ENCODE data around the gene ATP6V1E1.
A peak's percentile ranks its signal among the peaks of the same experiment; 100 is the strongest.

Gene ATP6V1E1

GRCh38 chr22:17579535-17579981 lies 49.0 kb downstream of the ATP6V1E1 start:
- no peak for DNase-seq

- no peak for DNase-seq
Observed at GRCh38 chr22:17578136-17578754, 50.3 kb downstream of the ATP6V1E1 start.

GRCh38 chr22:17576470-17576869 lies 52.1 kb downstream of the ATP6V1E1 start:
- no peak for DNase-seq

GRCh38 chr22:17575681-17576080 lies 52.9 kb downstream of the ATP6V1E1 start:
- no peak for DNase-seq

- no peak for DNase-seq
Observed at GRCh38 chr22:17575151-17575550, 53.4 kb downstream of the ATP6V1E1 start.

GRCh38 chr22:17570851-17571631 lies 57.5 kb downstream of the ATP6V1E1 start:
- no peak for DNase-seq

GRCh38 chr22:17569971-17570511 lies 58.5 kb downstream of the ATP6V1E1 start:
- no peak for DNase-seq

GRCh38 chr22:17566776-17567175 lies 61.8 kb downstream of the ATP6V1E1 start:
- no peak for DNase-seq

GRCh38 chr22:17566016-17566687 lies 62.4 kb downstream of the ATP6V1E1 start:
- DNase-seq, result peak; percentile 58

GRCh38 chr22:17563936-17564391 lies 64.6 kb downstream of the ATP6V1E1 start:
- no peak for DNase-seq

- peak; percentile 29 for DNase-seq
Observed at GRCh38 chr22:17562906-17563870, 65.4 kb downstream of the ATP6V1E1 start, which contains the start of gene SLC25A18. TSS of gene SLC25A18 (plus strand) at chr22:17563498. CDS start at chr22:17579945, 16,447 bp downstream.

GRCh38 chr22:17559188-17559587 lies 69.4 kb downstream of the ATP6V1E1 start:
- no peak for DNase-seq

- DNase-seq, result no peak
Observed at GRCh38 chr22:17554814-17555213, 73.7 kb downstream of the ATP6V1E1 start.

- no peak for DNase-seq
Observed at GRCh38 chr22:17552737-17553136, 75.8 kb downstream of the ATP6V1E1 start.

GRCh38 chr22:17549655-17550054 lies 78.9 kb downstream of the ATP6V1E1 start:
- peak; percentile 81 for DNase-seq

- no peak for DNase-seq
Observed at GRCh38 chr22:17549183-17549582, 79.4 kb downstream of the ATP6V1E1 start.

GRCh38 chr22:17548756-17549035 lies 79.9 kb downstream of the ATP6V1E1 start:
- no peak for DNase-seq

- DNase-seq, result no peak
Observed at GRCh38 chr22:17548010-17548755, 80.4 kb downstream of the ATP6V1E1 start.

- DNase-seq, result no peak
Observed at GRCh38 chr22:17542452-17542851, 86.1 kb downstream of the ATP6V1E1 start.

All from NCI-H2171 treated with DMSO at 0.1 percent for 48 hours (cell line).